ENCODE measurements around the gene AP2A2.

Gene AP2A2

GRCh38 chr11:1032310-1032891 lies 106.7 kb downstream of the AP2A2 start:
- DNase-seq, result no peak

- DNase-seq, result no peak
These were observed 107.5 kb downstream of the AP2A2 start for GRCh38 chr11:1033016-1033798.

- no peak for DNase-seq
These were observed 108.3 kb downstream of the AP2A2 start for GRCh38 chr11:1034001-1034400.

DNA sequence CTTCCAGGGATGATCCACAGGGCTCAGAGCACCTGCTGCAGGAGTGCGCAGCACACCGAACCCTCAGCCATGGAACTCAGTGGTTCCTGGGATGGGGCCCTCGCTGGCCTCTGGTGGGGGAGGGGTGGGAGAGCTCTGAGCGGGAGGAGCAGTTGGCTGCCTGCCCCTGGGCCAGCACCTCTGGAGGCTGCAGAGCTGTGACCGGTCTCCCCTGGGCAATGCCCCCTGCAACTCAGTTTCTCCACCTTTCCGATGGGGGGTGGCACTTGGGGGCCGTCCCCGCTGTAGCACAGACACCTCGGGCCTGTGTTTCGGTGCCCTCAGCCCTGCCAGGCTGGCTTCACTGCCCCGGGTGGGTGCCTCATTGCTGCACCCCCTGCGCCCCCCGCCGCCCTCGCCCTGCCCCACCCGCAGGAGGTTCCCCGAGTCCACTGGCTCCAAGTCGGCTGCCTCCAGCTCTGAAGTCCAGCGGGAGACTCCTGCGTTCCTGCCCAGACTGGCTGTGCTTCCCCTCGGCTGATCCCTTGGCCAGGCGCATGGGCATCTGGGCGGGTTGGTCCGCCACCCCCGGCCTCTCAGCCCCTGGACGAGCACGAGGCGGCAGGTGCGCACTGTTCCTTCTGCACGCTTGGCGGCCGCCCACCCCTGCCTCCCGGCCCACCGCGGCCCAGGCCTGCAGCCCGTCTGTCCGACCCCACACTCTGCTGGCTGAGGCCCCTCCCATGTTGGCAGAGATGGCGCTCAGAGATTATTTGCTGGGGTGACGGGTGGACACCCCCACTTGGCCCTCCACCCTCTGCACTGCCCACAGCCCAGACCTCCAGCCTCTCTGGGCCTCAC lies 109.0 kb downstream of the AP2A2 start:
- no peak for DNase-seq

- no peak for DNase-seq
These were observed 110.1 kb downstream of the AP2A2 start for GRCh38 chr11:1035577-1036283.

DNA sequence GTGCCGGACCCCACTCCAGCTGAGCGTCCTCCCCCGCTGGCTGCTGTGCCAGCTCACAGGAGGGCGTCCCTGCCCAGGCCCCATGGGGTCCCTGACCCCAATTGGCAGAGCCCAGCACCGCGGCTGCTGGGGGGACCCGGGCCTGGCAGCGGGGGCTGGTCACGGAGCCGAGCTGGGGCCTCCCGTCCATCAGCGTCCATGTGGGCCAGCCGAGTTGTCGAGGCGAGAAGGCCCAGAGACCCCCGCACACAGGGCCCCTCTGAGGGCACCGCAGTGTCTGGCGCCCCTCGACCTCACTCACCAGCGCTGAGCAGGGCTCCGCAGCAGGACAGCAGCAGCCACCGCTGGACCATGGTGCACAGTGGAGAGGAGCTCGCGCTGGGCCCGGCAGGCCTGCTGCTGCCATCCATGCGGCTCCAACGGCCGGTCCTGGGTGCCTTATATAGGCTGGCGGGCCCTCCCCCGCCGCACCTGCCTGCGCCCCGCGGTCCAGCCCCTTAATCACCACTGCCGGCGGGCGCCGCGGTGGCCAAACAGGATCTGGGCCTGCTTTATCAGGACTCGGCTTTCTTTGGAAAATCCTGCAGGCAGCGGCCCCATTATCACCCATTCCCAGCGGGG lies 110.7 kb downstream of the AP2A2 start, which contains the start of gene MUC6:
TSS of gene MUC6 (minus strand) at position 416 of the 621 bp plus-strand sequence. CDS start at position 353, 63 bp downstream.
- DNase-seq, result no peak

GRCh38 chr11:1036931-1037330 lies 111.3 kb downstream of the AP2A2 start:
- no peak for DNase-seq

GRCh38 chr11:1037506-1038055 lies 111.9 kb downstream of the AP2A2 start:
- no peak for DNase-seq

DNA sequence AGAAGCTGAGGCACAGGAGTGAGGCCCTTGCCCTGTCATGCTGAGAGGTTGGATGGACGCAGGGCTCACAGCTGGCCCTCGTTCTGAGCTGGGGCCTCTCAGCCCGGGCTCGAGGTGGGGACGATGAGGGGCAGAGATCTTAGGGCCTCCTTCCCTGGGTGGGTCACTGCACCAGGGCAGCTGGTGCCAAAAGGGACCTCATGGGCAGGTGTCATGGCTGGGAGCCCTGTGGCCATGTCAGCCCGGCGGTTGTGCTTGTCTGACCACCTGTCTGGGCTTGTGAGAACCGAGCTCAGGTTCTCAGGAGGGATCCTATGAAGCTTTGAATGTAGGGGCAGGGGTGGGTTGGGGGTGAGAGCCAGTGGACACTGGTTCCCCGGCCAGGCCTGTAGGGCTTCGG lies 112.7 kb downstream of the AP2A2 start:
- DNase-seq, result no peak

DNA sequence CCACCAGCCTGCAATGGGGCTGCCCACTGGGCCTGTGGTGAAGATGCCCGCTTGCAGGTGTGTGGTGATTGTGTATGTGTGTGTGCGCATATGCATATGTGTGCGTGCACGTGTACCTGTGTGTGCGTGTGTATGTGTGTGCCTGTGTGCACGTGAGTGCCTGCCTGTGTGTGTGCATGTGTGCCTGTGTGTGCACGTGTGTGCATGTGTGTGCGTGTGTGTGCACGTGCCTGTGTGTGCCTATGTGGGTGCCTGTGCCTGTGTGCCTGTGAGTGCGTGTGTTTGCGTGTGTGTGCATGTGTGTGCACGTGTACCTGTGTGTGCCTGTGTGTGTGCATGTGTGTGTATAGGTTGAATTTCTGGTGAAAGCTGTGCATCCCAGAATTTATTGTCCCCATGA lies 113.3 kb downstream of the AP2A2 start:
- DNase-seq, result no peak

DNA sequence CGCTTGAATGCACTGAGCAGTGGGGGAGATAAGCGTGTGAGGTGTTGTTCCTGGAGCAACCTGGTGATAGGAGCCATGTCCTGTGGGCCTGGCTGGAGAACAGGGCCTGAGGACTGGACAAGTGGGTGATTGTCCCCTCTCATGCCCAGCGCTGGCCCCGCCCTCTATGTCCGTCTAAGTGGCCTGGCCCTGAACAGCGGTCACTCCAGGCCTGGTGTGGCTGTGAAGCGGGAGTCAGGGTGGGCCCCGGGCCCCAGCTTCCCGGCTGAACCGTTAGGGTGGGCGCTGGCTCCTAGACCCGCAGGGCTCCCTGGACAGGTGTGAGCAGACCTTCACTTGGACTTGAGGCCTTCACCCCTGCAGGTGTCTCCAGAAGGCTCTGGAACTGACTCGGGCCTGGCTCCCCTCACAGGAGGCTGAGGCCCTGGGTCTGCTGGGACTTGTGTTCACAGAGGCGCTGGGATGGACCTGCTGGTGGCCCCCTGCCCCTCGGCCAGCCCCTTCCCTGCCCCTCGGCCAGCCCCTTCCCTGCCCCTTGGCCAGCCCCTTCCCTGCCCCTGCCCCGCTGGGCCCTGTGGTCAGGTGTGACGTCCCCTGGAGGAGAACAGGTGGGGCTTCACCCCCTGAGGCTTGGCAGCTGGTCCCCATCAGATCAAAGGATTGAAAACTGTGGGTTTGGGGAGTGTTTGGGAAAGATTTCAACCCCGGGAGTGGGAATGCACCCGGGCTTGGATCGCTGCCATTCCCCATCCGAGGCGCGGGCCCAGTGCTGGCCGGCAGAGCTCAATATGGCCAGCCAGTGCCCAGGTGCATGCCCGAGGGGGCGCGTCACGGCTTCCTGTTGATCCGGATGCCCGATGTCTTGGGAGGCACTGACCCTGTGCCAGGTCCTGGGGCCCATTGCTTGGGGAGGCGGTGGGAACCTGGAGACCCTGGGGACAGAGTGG lies 114.1 kb downstream of the AP2A2 start:
- no peak for DNase-seq

DNA sequence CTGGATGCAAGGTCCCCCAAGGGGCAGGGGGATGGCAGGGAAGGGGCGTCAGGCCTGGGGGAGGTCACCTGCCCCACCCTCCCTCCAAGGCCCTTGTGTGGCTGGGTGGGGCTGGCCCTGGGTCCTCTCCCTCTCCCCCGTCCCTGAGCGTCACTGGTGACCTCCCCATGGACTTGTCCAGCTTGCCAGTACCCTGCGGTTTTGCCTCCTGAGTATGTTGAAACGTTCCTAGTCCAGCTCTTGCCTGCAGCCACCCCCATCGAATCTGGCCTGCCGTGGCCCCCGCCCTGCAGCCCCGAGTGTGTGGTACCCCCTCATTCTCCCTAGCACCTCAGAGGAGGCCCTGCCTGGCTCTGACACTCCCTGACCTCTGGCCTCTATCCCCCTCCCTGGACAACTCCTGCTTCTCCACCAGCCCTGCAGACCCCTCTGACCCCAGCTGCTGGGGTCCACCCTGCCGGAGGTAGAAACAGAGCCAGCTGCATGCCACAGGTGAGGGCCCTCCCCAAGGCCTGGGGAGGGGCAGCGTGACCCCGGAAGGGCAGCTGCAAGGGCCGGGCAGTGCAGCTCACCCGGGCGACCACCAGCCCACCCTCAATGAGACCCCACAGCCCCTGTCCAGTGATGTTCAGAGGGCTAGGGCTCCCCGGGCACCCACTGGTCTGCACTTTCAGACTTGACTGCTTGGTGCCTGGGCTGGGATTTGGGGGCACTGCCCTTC lies 114.9 kb downstream of the AP2A2 start:
- DNase-seq, result no peak

GRCh38 chr11:1041149-1041467 lies 115.4 kb downstream of the AP2A2 start:
- DNase-seq, result no peak

DNA sequence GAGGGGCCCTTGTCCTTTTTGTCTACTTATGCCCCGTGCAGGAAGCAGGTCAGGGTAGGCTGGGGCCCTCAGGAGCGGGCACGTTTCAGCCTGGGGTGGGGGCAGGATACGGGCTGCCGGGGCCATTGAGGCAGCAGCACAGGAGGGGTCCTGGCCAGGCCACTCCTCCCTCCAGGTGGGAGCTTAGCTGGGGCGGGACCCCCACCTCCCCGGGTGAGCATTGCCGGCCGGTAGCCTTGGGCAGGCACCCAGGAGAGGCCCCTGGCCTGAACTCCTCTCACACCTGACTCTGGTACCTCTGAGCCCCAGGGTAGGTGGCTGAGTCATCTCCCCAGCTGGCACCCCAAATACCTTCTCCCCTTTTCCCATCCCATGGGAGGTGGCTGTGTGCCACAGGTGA lies 115.8 kb downstream of the AP2A2 start:
- DNase-seq, result no peak

DNA sequence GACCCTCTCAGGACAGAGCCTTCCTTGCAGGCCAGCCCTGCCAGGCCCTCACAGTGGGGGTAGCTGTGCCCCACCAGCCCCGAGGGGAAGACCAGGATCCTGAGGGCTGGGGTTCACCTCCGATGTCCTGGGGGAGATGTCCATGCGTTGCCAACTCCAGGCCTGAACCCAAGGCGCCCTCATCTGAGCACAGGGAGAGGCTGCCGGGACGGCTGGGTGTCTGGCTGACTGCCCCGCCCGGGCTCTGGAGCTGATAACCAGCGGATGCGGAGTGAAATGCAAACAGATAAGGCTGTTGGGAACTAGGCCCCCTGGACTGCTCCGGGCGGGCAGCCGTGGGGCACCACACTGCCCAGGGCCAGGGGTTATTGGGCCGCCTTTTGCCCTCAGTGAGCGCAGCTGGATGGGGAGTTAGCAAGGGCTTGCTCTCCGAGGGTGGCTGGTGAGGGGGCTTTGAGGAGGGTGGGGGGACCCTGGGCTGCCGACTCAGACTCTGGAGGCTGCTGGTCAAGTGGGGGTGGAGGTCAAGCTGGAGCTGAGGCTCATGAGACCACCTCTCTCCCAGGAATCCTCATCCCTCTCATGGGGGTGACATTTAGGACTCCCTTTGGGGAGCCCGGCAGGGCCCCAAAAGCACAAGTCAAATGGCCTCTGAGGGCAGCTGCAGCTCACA lies 116.4 kb downstream of the AP2A2 start:
- DNase-seq, result no peak

GRCh38 chr11:1042626-1043562 lies 117.2 kb downstream of the AP2A2 start:
- DNase-seq, result no peak

GRCh38 chr11:1043563-1044096 lies 118.0 kb downstream of the AP2A2 start:
- DNase-seq, result no peak

GRCh38 chr11:1044160-1044559 lies 118.5 kb downstream of the AP2A2 start:
- no peak for DNase-seq

Data from amniotic stem cell (primary cell).